ENCODE results near the gene POP5. TPM values are rescaled to one million over a fixed set of nuclear protein-coding genes. Genes with fewer than 3 reads are reported as not detected.

POP5 gene
- total RNA-seq, 1 donor from 2014 or later = 48.3 TPM

DNA sequence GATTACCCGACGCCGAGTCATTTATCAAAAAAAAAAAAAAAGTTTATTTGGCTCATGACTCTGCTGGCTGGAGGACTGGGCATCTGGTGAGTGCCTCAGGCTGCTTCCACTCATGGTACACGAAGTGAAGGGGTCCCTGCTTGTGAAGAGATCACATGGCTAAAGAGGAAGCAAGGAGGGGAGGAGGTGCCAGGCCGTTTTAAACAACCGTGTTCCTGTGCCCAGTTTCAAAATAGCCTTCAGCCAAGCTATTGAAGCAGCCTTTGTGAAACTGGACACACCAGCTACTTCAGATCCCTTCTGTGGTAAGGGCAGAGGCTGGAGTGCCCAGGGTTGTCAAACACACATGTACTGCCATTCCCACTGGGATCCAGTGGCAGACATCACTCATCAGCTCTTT, 7.6 kb downstream of the POP5 start:
- Histone ChIP-seq H3K27me3 (ENCODE audit: low read depth) (no peaks in the 10 kb centered on the region), H3K9me3 (replicated peaks) (no peaks in the 10 kb centered on the region), H3K36me3 (peaks cover 100% of the 10 kb centered on the region), H3K27ac (replicated peaks) (peak overlapping the region; percentile 45), H3K4me3 (no peak overlapping the region), H3K4me1 (peaks cover 30% of the 10 kb centered on the region)
- no peak for DNase-seq
- TF ChIP-seq, protein P1, sequence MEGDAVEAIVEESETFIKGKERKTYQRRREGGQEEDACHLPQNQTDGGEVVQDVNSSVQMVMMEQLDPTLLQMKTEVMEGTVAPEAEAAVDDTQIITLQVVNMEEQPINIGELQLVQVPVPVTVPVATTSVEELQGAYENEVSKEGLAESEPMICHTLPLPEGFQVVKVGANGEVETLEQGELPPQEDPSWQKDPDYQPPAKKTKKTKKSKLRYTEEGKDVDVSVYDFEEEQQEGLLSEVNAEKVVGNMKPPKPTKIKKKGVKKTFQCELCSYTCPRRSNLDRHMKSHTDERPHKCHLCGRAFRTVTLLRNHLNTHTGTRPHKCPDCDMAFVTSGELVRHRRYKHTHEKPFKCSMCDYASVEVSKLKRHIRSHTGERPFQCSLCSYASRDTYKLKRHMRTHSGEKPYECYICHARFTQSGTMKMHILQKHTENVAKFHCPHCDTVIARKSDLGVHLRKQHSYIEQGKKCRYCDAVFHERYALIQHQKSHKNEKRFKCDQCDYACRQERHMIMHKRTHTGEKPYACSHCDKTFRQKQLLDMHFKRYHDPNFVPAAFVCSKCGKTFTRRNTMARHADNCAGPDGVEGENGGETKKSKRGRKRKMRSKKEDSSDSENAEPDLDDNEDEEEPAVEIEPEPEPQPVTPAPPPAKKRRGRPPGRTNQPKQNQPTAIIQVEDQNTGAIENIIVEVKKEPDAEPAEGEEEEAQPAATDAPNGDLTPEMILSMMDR (IDR thresholded peaks at IDR 0.05; ENCODE audit: borderline replicate concordance) = no peak
- intact Hi-C loops (cut with micrococcal nuclease) = no loop called here

DNA sequence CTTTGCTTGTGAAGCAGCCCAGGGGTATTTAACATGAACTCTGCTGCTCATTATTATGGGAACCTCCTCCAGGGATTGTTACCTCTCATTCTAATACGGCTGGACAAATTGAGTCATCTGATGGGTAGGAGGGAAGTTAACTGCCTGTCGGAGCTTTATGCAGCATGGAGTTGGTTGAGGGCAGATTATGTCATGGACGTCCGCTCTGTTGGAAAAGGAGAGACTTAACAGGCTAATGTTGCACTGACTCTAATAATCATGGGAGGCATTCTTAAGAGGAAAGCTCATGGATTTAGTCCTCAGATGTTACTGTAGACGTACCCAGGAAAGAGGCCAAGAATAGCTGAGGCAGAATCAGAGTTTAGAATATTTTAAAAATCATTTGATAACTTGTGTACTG, 9.9 kb downstream of the POP5 start:
- no peak for DNase-seq
- TF ChIP-seq, protein P1 (IDR thresholded peaks at IDR 0.05; ENCODE audit: borderline replicate concordance) = no peak
- H3K27me3 ChIP-seq (ENCODE audit: low read depth) = no peaks in the 10 kb centered on the region
- no peak overlapping the region for H3K27ac ChIP-seq (replicated peaks)
- no peak overlapping the region for H3K4me3 ChIP-seq
- peaks cover 27% of the 10 kb centered on the region for H3K4me1 ChIP-seq
- no peaks in the 10 kb centered on the region for H3K9me3 ChIP-seq (replicated peaks)
- H3K36me3 ChIP-seq = peaks cover 100% of the 10 kb centered on the region
- intact Hi-C loops (cut with micrococcal nuclease) = no loop called here

DNA sequence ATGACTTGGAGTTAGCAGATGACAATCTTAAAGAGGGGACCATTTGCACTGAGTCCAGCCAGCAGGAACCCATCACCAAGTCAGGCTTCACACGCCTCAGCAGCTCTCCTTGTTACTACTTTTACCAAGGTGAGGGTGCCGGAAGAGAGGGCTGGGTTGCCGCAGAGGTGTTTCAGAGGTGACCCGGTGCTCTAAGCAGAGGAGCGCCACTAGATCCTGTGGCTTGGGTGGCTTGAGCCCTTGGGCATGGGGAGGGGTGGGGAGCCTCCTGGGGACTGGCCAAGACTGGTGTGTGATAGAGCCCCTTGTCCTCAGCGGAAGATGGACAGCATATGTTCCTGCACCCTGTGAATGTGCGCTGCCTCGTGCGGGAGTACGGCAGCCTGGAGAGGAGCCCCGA, 17.7 kb downstream of the POP5 start:
- Histone ChIP-seq H3K9me3 (replicated peaks) (no peaks in the 10 kb centered on the region), H3K27me3 (ENCODE audit: low read depth) (no peaks in the 10 kb centered on the region), H3K36me3 (peaks cover 99% of the 10 kb centered on the region), H3K4me1 (peaks cover 29% of the 10 kb centered on the region), H3K4me3 (peak overlapping the region; percentile 7), H3K27ac (replicated peaks) (peak overlapping the region; percentile 82)
- intact Hi-C loops (cut with micrococcal nuclease) = loop anchor here (5.0 kb wide), 1 partner anchor 206 kb away; no protein-coding TSS in a partner anchor
- TF ChIP-seq, protein P1 (IDR thresholded peaks at IDR 0.05; ENCODE audit: borderline replicate concordance) = no peak
- DNase-seq = no peak

DNA sequence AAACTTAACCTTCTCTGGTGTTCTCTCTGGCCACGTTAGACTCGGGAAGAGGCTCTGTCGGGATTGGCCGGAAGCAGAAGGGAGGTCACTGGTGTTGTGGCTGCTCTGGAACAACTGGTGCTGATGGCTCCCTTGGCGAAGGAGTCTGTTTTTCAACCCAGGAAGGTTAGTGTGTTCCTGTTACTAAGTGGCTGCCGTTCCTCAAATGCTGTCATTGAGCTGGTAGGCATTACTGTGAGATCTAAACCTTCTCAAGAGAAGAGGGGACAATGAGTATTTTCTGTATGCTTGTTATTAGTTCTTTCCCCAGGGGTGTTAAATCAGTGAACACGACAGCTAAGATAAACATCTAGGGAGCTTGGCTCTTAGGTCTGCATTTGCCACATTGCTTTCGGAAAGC, 18.3 kb downstream of the POP5 start:
- Histone ChIP-seq H3K27me3 (ENCODE audit: low read depth) (no peaks in the 10 kb centered on the region), H3K4me1 (peaks cover 29% of the 10 kb centered on the region), H3K36me3 (peaks cover 99% of the 10 kb centered on the region), H3K9me3 (replicated peaks) (no peaks in the 10 kb centered on the region), H3K27ac (replicated peaks) (peak overlapping the region; percentile 82), H3K4me3 (peak overlapping the region; percentile 7)
- TF ChIP-seq, protein P1 (IDR thresholded peaks at IDR 0.05; ENCODE audit: borderline replicate concordance) = no peak
- intact Hi-C loops (cut with micrococcal nuclease) = loop anchor here (5.0 kb wide), 1 partner anchor 206 kb away; no protein-coding TSS in a partner anchor
- no peak for DNase-seq

DNA sequence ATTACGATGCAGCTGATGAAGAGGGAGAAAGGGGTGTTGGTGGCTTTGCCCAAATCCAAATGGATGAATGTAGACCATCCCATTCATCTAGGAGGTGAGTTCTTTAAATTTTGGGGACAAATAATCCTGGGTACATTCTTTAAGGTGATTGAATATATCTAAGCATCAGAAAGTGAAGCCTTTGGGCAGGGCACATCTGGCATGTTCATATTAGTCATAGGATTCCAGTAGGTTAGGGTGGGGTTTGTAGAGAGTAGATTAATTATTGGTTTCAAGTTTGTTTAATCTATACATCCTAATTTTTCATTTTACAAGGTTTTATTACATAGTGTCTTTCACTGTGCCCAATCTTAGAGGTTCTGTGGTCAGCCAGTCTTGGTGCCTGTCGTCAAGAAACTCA, 23.6 kb downstream of the POP5 start:
- intact Hi-C loops (cut with micrococcal nuclease) = no loop called here
- H3K9me3 ChIP-seq (replicated peaks) = no peaks in the 10 kb centered on the region
- H3K27me3 ChIP-seq (ENCODE audit: low read depth) = no peaks in the 10 kb centered on the region
- TF ChIP-seq, protein P1 (IDR thresholded peaks at IDR 0.05; ENCODE audit: borderline replicate concordance) = no peak
- H3K4me3 ChIP-seq = no peak overlapping the region
- peaks cover 96% of the 10 kb centered on the region for H3K36me3 ChIP-seq
- no peak for DNase-seq
- H3K27ac ChIP-seq (replicated peaks) = no peak overlapping the region
- peaks cover 44% of the 10 kb centered on the region for H3K4me1 ChIP-seq
